ENCODE results near the gene TEX26.

The TEX26 gene

GRCh38 chr13:31011901-31012654 is 79.6 kb downstream of the TEX26 start:
- DNase-seq, result no peak

GRCh38 chr13:31012655-31013024 is 80.2 kb downstream of the TEX26 start:
- peak in 1 of 56 donors; percentile 9 for DNase-seq

GRCh38 chr13:31014456-31014855 is 82.0 kb downstream of the TEX26 start:
- DNase-seq, result no peak

GRCh38 chr13:31015199-31015598 is 82.7 kb downstream of the TEX26 start:
- no peak for DNase-seq

- no peak for DNase-seq
Observed at GRCh38 chr13:31016342-31017325, 84.2 kb downstream of the TEX26 start.

- no peak for DNase-seq
Observed at GRCh38 chr13:31018511-31018910, 86.1 kb downstream of the TEX26 start.

GRCh38 chr13:31020996-31021395 is 88.5 kb downstream of the TEX26 start:
- DNase-seq, result no peak

- peak in 1 of 56 donors; percentile 12 for DNase-seq
Observed at GRCh38 chr13:31022288-31022895, 89.9 kb downstream of the TEX26 start.

GRCh38 chr13:31022928-31023530 is 90.6 kb downstream of the TEX26 start:
- no peak for DNase-seq

Measured in amygdala (tissue), 56 donors.